Neural cell (in vitro differentiated cells): ENCODE measurements around the gene GRB14. TPM values are rescaled to one million over a fixed set of nuclear protein-coding genes. Genes with fewer than 3 reads are reported as not detected.
"Not testable (repeated sequence)": the region's sequence is repeated elsewhere in the genome, so short reads cannot be mapped to it uniquely, and the experiment has no call there.

ENCODE experiments used
- H2AFZ ChIP-seq: fragments of 200-600, 300-800 bp; sonication (generic), shearing (Covaris generic); 2 replicates; pipeline ENCODE4 v1.6.0; 2014; ENCODE audit warnings: low read depth, mild to moderate bottlenecking, antibody characterized with exemption, low read length, moderate library complexity
- H3F3A ChIP-seq: fragments of 200-600 bp; shearing (Covaris generic); 2 replicates; pipeline ENCODE4 v1.6.1; 2016; ENCODE audit warnings: mild to moderate bottlenecking, moderate library complexity, mixed read lengths, antibody characterized with exemption, low read length; ENCODE audit not compliant: insufficient read depth, poor library complexity, severe bottlenecking
- H3K27ac ChIP-seq: fragments of 200-600, 300-800 bp; sonication (generic), shearing (Covaris generic); 2 replicates; pipeline ENCODE4 v1.5.1; 2014; ENCODE audit warnings: mild to moderate bottlenecking, low read length, moderate library complexity
- H3K27me3 ChIP-seq: fragments of 300-800, 200-600 bp; sonication (generic), shearing (Covaris generic); 2 replicates; pipeline ENCODE4 v1.6.0; 2014; ENCODE audit warnings: mild to moderate bottlenecking, low read depth, low read length, moderate library complexity; ENCODE audit not compliant: insufficient read depth
- H3K36me3 ChIP-seq: fragments of 300-800, 200-600 bp; sonication (generic), shearing (Covaris generic); 2 replicates; pipeline ENCODE4 v1.5.1; 2014; ENCODE audit warnings: mild to moderate bottlenecking, antibody characterized with exemption, low read length, moderate library complexity; ENCODE audit not compliant: insufficient read depth
- H3K4me2 ChIP-seq: fragments of 300-800, 200-600 bp; sonication (generic), shearing (Covaris generic); 2 replicates; pipeline ENCODE4 v1.6.0; 2014; ENCODE audit warnings: mild to moderate bottlenecking, low read length
- H3K4me3 ChIP-seq: fragments of 300-800, 200-600 bp; sonication (generic), shearing (Covaris generic); 2 replicates; pipeline ENCODE4 v1.5.1; 2014; ENCODE audit warnings: mild to moderate bottlenecking, low read length, moderate library complexity
- H3K79me2 ChIP-seq: fragments of 200-600 bp; shearing (Covaris generic); replicated peaks from 2 replicates; pipeline ENCODE4 v1.6.0; 2014; ENCODE audit warnings: mild to moderate bottlenecking, low read length, moderate library complexity; ENCODE audit not compliant: insufficient read depth
- H3K9ac ChIP-seq: fragments of 300-800, 200-600 bp; sonication (generic), shearing (Covaris generic); 2 replicates; pipeline ENCODE4 v1.6.1; 2016; ENCODE audit warnings: mild to moderate bottlenecking, low read length, mixed read lengths
- H3K9me2 ChIP-seq: fragments of 200-600 bp; shearing (Covaris generic); 2 replicates; pipeline ENCODE4 v1.6.1; 2016; ENCODE audit warnings: mild to moderate bottlenecking, low read length, mixed read lengths; ENCODE audit not compliant: insufficient read depth
- H3K9me3 ChIP-seq: fragments of 200-600, 300-800 bp; sonication (generic), shearing (Covaris generic); 2 replicates; pipeline ENCODE4 v1.6.1; 2016; ENCODE audit warnings: mild to moderate bottlenecking, mixed run types, low read length, moderate library complexity, mixed read lengths
- H4K20me1 ChIP-seq: fragments of 200-600 bp; shearing (Covaris generic); 2 replicates; pipeline ENCODE4 v1.6.1; 2016; ENCODE audit warnings: mild to moderate bottlenecking, mixed run types; ENCODE audit not compliant: insufficient read depth
- CTCF ChIP-seq: fragments of 450-650 bp; IDR thresholded peaks from 2 replicates; pipeline ENCODE4 v1.5.1; 2014; ENCODE audit warnings: antibody characterized with exemption, mild to moderate bottlenecking, moderate library complexity; ENCODE audit not compliant: poor library complexity, severe bottlenecking
- EP300 ChIP-seq: fragments of 450-650 bp; conservative IDR thresholded peaks from 2 replicates; pipeline ENCODE4 v1.6.1; 2014; ENCODE audit warnings: antibody characterized with exemption, mild to moderate bottlenecking, moderate library complexity; ENCODE audit not compliant: poor library complexity, severe bottlenecking
- EZH2 ChIP-seq: fragments of 200-600, 300-800 bp; shearing (Covaris generic), sonication (generic); IDR thresholded peaks from 2 replicates; pipeline ENCODE4 v1.6.1; 2014; ENCODE audit warnings: antibody characterized with exemption, low read length, borderline replicate concordance, mild to moderate bottlenecking; ENCODE audit not compliant: insufficient read depth, poor library complexity, severe bottlenecking
- MXI1 ChIP-seq: fragments of 450-650 bp; conservative IDR thresholded peaks from 2 replicates; pipeline ENCODE4 v1.6.1; 2014; ENCODE audit warnings: antibody characterized with exemption, mild to moderate bottlenecking; ENCODE audit not compliant: poor library complexity, severe bottlenecking
- POLR2AphosphoS5 ChIP-seq: IDR thresholded peaks from 2 replicates; pipeline ENCODE4 v1.6.1; 2012
- RAD21 ChIP-seq: fragments of 450-650 bp; conservative IDR thresholded peaks from 2 replicates; pipeline ENCODE4 v1.6.1; 2014; ENCODE audit warnings: antibody characterized with exemption, mild to moderate bottlenecking, moderate library complexity
- REST ChIP-seq: IDR thresholded peaks from 2 replicates; pipeline ENCODE4 v1.6.1; 2012; ENCODE audit warnings: borderline replicate concordance
- SMC3 ChIP-seq: fragments of 450-650 bp; conservative IDR thresholded peaks from 2 replicates; pipeline ENCODE4 v1.6.1; 2014; ENCODE audit warnings: antibody characterized with exemption, mild to moderate bottlenecking, moderate library complexity; ENCODE audit not compliant: poor library complexity
- TAF1 ChIP-seq: IDR thresholded peaks from 2 replicates; pipeline ENCODE4 v1.6.1; 2012; ENCODE audit warnings: low read depth
- polyA plus RNA-seq: library from polyadenylated mRNA; depleted of rRNA; stranded (reverse); fragments of >200 nt; gene quantifications from 2 replicates; pipeline ENCODE4 v1.2.3, GENCODE V29; 2014

GRB14 gene
- polyA plus RNA-seq, 1 donor from 2014 or later: 4.5 TPM

GRCh38 chr2:164642946-164643555 lies 21.8 kb upstream of the GRB14 start:
- no peaks in the 10 kb centered on the region for H3K9me2 ChIP-seq
- no peaks in the 10 kb centered on the region for H4K20me1 ChIP-seq
- no peaks in the 10 kb centered on the region for H3K9me3 ChIP-seq
- no peak overlapping the region for H3K4me3 ChIP-seq
- no peak overlapping the region for H3K27ac ChIP-seq
- TF ChIP-seq CTCF (no peak), EZH2 (no peak), TAF1 (no peak), EP300 (no peak), SMC3 (no peak), REST (no peak), POLR2AphosphoS5 (no peak), RAD21 (no peak), MXI1 (no peak)
- H3F3A ChIP-seq: no peaks in the 10 kb centered on the region
- no peak overlapping the region for H3K4me2 ChIP-seq
- H2AFZ ChIP-seq: no peak overlapping the region
- no peaks in the 10 kb centered on the region for H3K79me2 ChIP-seq
- H3K36me3 ChIP-seq: no peaks in the 10 kb centered on the region
- no peaks in the 10 kb centered on the region for H3K27me3 ChIP-seq
- H3K9ac ChIP-seq: no peak overlapping the region

- no peaks in the 10 kb centered on the region for H3K27me3 ChIP-seq
- H3K9ac ChIP-seq: no peak overlapping the region
- H3K79me2 ChIP-seq: no peaks in the 10 kb centered on the region
- TF ChIP-seq CTCF (no peak), REST (no peak), TAF1 (no peak), RAD21 (no peak), SMC3 (no peak), EP300 (no peak), EZH2 (no peak)
- no peaks in the 10 kb centered on the region for H4K20me1 ChIP-seq
- H3K9me2 ChIP-seq: no peaks in the 10 kb centered on the region
- no peak overlapping the region for H3K27ac ChIP-seq
- no peaks in the 10 kb centered on the region for H3K9me3 ChIP-seq
- H2AFZ ChIP-seq: no peak overlapping the region
- no peaks in the 10 kb centered on the region for H3K36me3 ChIP-seq
- no peak overlapping the region for H3K4me3 ChIP-seq
- H3F3A ChIP-seq: no peaks in the 10 kb centered on the region
- no peak overlapping the region for H3K4me2 ChIP-seq
Measured at GRCh38 chr2:164642268-164642667, 21.0 kb upstream of the GRB14 start.

- H3K4me3 ChIP-seq, H3K9me3 ChIP-seq, H3K9me2 ChIP-seq, H3K4me2 ChIP-seq, H3K36me3 ChIP-seq, H4K20me1 ChIP-seq, H3K79me2 ChIP-seq, H3K27ac ChIP-seq, H3K27me3 ChIP-seq, H3F3A ChIP-seq, H2AFZ ChIP-seq, H3K9ac ChIP-seq: not testable (repeated sequence)
Measured at GRCh38 chr2:164628319-164628718, 7.0 kb upstream of the GRB14 start.
